Lung (tissue), 16 donors: Measurements from ENCODE around the gene JADE3. TPM values are rescaled to one million over a fixed set of nuclear protein-coding genes. Genes with fewer than 3 reads are reported as not detected.
A peak's percentile ranks its signal among the peaks of the same experiment; 100 is the strongest.

Source experiments
- ATAC-seq: fragments of 200-7000 bp; cut with Tn5 transposase; one replicate; pipeline ENCODE4 v1.9.1; 2020; ENCODE audit warnings: moderate number of reproducible peaks; ENCODE audit not compliant: insufficient read depth, low FRiP score
- DNase-seq, 3 donors: peaks; one replicate each; pipeline ENCODE4 v3.0.0-alpha.2; 2013 to 2017
- H3K27ac ChIP-seq, 2 donors: one replicate each; pipeline ENCODE4 v1.5.1; 2013; ENCODE audit warnings: mild to moderate bottlenecking in 2 of 2, moderate library complexity in 2 of 2, control low read depth in 1 of 2, inconsistent platforms in 1 of 2, low read depth in 1 of 2, low read length in 1 of 2
- H3K27me3 ChIP-seq, 3 donors: one replicate each; pipeline ENCODE4 v1.5.1; 2013; ENCODE audit warnings: low read length in 2 of 3; ENCODE audit not compliant: control insufficient read depth in 3 of 3, insufficient read depth in 3 of 3
- H3K36me3 ChIP-seq, 4 donors: one replicate each; pipeline ENCODE4 v1.5.1; 2013; ENCODE audit warnings: low read length in 4 of 4, mild to moderate bottlenecking in 1 of 4, moderate library complexity in 1 of 4; ENCODE audit not compliant: control insufficient read depth in 4 of 4, insufficient read depth in 4 of 4
- H3K4me1 ChIP-seq, 5 donors: one replicate each; pipeline ENCODE4 v1.5.1; 2013; ENCODE audit warnings: low read length in 5 of 5, mild to moderate bottlenecking in 2 of 5, moderate library complexity in 1 of 5; ENCODE audit not compliant: control insufficient read depth in 5 of 5, insufficient read depth in 5 of 5
- H3K4me3 ChIP-seq: one replicate; pipeline ENCODE4 v1.5.1; 2013; ENCODE audit warnings: mild to moderate bottlenecking, control low read depth, moderate library complexity
- H3K9ac ChIP-seq, 2 donors: one replicate each; pipeline ENCODE4 v1.5.1; 2013; ENCODE audit warnings: low read length in 2 of 2, control low read depth in 1 of 2; ENCODE audit not compliant: insufficient read depth in 1 of 2
- H3K9me3 ChIP-seq, 4 donors: one replicate each; pipeline ENCODE4 v1.5.1; 2013; ENCODE audit warnings: low read length in 3 of 4, mild to moderate bottlenecking in 1 of 4, moderate library complexity in 1 of 4; ENCODE audit not compliant: control insufficient read depth in 4 of 4, insufficient read depth in 3 of 4
- WGBS, 2 donors: extraction: QIAGEN DNeasy Blood & Tissue Kit; methylation state at CpG; one replicate each; pipeline ENCODE4 v1.1.7; 2013; 5-methylcytosine and 5-hydroxymethylcytosine counted together
- long read RNA-seq, 5 donors: transcript quantifications; one replicate each; lab custom pipeline, GENCODE V29; 2026
- polyA plus RNA-seq, 2 donors: library from polyadenylated mRNA; stranded (reverse); fragments of 200-250 nt; gene quantifications; one replicate each; pipeline ENCODE4 v1.2.1, GENCODE V29; 2013
- total RNA-seq, 2 donors: library from RNA; depleted of rRNA in 1 of 2; stranded (reverse); fragments of >200 nt in 1 of 2; gene quantifications; one replicate each; pipeline ENCODE4 v1.2.1, GENCODE V29; 2014 to 2021
- TF ChIP-seq, protein P1 (sequence below): IDR thresholded peaks from 2 replicates; pipeline ENCODE4 v1.5.1; 2012; ENCODE audit warnings: mild to moderate bottlenecking; ENCODE audit errors: control extremely low read depth, extremely low read depth
- donor health status: control.
- donor health status: control.
- donor health status: Bipolar disorder and iron deficiency.
- donor health status: healthy.
- donor health status: DM: yes; HTN: yes; CAD: no.

The JADE3 gene
- total RNA-seq: 10 to 100 TPM in 1 of 2 donors, 1 to 10 TPM in 1; 8.5 to 13.9 TPM
- 1 to 10 TPM; 2.9 to 3.0 TPM for polyA plus RNA-seq
- long read RNA-seq, donor 1, full-length matches to known transcripts: 2 of 2 reads
- long read RNA-seq, donor 1, partial matches to known transcripts: 0 of 2 reads
- long read RNA-seq, donor 1, other reads (novel, unspliced or antisense): 0 of 2 reads
- long read RNA-seq, donor 2, full-length matches to known transcripts: 1 of 1 reads
- long read RNA-seq, donor 2, partial matches to known transcripts: 0 of 1 reads
- long read RNA-seq, donor 2, other reads (novel, unspliced or antisense): 0 of 1 reads
- long read RNA-seq, donor 3, full-length matches to known transcripts: 1 of 1 reads
- long read RNA-seq, donor 3, partial matches to known transcripts: 0 of 1 reads
- long read RNA-seq, donor 3, other reads (novel, unspliced or antisense): 0 of 1 reads
- long read RNA-seq, donor 4: 0 reads
- long read RNA-seq, donor 5, full-length matches to known transcripts: 5 of 5 reads
- long read RNA-seq, donor 5, partial matches to known transcripts: 0 of 5 reads
- long read RNA-seq, donor 5, other reads (novel, unspliced or antisense): 0 of 5 reads

DNA sequence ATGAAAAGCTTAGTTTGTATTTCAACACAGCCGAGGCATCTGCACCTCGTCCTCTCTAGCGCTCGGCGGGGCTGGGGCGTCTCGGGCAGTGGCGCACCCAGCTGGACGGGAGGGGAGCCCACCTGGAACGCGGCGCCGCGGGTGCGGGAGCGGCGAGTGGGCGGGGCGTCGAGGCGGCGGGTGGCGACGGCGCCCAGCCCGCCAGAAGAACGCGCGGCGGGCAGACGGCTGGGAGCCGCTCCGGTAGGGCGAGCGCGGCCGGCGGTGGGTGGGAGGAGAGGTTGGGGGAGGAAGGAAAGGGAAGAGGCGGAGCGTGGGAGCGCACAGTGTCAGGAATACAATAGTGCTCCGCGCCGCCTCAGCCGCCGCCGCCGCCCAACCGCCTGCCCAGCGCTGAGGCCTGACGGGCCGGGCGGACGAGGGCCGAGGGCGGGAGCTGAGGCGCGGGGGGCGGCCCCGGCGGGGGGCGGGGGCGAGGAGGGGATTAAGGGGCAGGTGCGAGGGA lies at the start of gene JADE3:
Gene JADE3, plus strand, starts transcription at position 324 of the 505 bp plus-strand sequence. CDS start 72,474 bp downstream, outside the sequence.
- Histone ChIP-seq H3K4me3 (peak within 1 kb of the TSS; percentile 51), H3K36me3 (no peaks in the 10 kb centered on the region), H3K27me3 (peaks cover 0 to 19% (median 16%) of the 10 kb centered on the region in 3 donors), H3K9ac (no peak within 1 kb of the TSS), H3K27ac (peak within 1 kb of the TSS; percentile 83 to 88), H3K9me3 (peaks cover 0 to 4% (median 0%) of the 10 kb centered on the region in 4 donors), H3K4me1 (peaks cover 0 to 5% (median 0%) of the 10 kb centered on the region in 5 donors)
- 0 to 31% methylated on average over 3 to 63 of the region's 64 CpGs for WGBS, 2 donors
- ATAC-seq: peak; percentile 76
- TF ChIP-seq, protein P1, sequence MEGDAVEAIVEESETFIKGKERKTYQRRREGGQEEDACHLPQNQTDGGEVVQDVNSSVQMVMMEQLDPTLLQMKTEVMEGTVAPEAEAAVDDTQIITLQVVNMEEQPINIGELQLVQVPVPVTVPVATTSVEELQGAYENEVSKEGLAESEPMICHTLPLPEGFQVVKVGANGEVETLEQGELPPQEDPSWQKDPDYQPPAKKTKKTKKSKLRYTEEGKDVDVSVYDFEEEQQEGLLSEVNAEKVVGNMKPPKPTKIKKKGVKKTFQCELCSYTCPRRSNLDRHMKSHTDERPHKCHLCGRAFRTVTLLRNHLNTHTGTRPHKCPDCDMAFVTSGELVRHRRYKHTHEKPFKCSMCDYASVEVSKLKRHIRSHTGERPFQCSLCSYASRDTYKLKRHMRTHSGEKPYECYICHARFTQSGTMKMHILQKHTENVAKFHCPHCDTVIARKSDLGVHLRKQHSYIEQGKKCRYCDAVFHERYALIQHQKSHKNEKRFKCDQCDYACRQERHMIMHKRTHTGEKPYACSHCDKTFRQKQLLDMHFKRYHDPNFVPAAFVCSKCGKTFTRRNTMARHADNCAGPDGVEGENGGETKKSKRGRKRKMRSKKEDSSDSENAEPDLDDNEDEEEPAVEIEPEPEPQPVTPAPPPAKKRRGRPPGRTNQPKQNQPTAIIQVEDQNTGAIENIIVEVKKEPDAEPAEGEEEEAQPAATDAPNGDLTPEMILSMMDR: no peak
- peak; percentile 72 to 83 (median 77) for DNase-seq

DNA sequence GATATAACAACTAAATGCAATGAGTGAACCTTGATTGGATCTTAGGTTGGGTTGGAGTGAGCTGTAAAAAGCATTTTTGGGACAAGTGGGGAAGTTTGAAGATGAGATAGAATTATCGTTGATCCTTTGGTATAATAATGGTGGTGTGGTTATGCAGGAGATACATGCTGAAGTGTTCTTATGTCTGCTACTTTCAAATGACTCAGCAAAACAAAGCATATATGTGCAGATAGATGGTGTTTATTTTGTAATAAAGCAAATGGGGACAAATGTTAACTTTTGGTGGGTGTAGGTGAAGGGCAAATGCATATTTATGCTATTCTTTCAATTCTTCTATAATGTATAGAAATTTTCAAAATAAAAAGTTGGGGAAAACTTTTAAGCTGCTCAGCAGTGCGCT lies 49.1 kb upstream of the JADE3 start:
- ATAC-seq (no peak), DNase-seq (no peak)
- Histone ChIP-seq H3K4me1 (peaks cover 0 to 3% (median 0%) of the 10 kb centered on the region in 5 donors), H3K27ac (no peak overlapping the region), H3K9ac (no peak overlapping the region), H3K4me3 (no peak overlapping the region), H3K9me3 (peaks cover 0 to 4% (median 0%) of the 10 kb centered on the region in 4 donors), H3K27me3 (peaks cover 0 to 4% (median 0%) of the 10 kb centered on the region in 3 donors), H3K36me3 (peaks cover 0 to 2% (median 0%) of the 10 kb centered on the region in 4 donors)
- WGBS, 2 donors: 80 to 98% methylated on average over 2 of the region's 2 CpGs
- TF ChIP-seq, protein P1: no peak

DNA sequence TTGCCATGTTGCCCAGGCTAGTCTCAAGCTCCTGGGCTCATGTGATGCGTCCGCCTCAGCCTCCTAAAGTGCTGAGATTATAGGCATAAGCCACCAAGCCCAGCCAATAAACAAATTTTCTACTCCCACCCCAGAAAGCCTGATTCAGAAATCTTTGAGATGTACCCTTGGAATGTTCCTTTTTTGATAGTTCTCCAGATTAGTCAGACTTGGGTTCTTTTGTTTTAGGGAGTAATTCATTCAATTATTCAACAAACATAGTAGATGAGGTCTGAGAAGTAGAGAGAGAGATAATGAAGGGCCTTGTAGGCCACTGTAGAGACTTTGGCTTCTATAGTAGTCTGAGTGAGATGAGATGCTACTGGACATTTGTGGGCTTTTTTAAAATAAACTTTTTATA lies 47.6 kb upstream of the JADE3 start:
- Histone ChIP-seq H3K27me3 (peaks cover 0 to 4% (median 0%) of the 10 kb centered on the region in 3 donors), H3K4me3 (no peak overlapping the region), H3K9me3 (peaks cover 0 to 4% (median 0%) of the 10 kb centered on the region in 4 donors), H3K4me1 (no peaks in the 10 kb centered on the region), H3K36me3 (peaks cover 0 to 2% (median 0%) of the 10 kb centered on the region in 4 donors), H3K27ac (no peak overlapping the region), H3K9ac (no peak overlapping the region)
- DNase-seq (no peak), ATAC-seq (no peak)
- WGBS, 2 donors: 79 to 100% methylated on average over 2 of the region's 2 CpGs
- TF ChIP-seq, protein P1: no peak
